ENCODE data around the gene MUTYH.

- TF ChIP-seq EZH2 (IDR thresholded peaks at IDR 0.05; ENCODE audit: insufficient read depth, poor library complexity, severe bottlenecking) (no peak), EZH2phosphoT487 (IDR thresholded peaks at IDR 0.05; ENCODE audit: insufficient read depth, low read depth) (no peak)
Measured at GRCh38 chr1:45299981-45300668, 40.1 kb downstream of the MUTYH start.

Measured in GM23248 (cell line).